Gastroesophageal sphincter (tissue), 4 donors: ENCODE results near the gene CREB3L4. TPM values are rescaled to one million over a fixed set of nuclear protein-coding genes. Genes with fewer than 3 reads are reported as not detected.

ENCODE experiments used
- ATAC-seq: fragments of 150-250 bp; one replicate; pipeline ENCODE4 v1.9.1; 2016; ENCODE audit warnings: mild to moderate bottlenecking, moderate library complexity
- H3K27ac ChIP-seq, 4 donors: fragments of 200-600 bp; sonication (generic) in 3 of 4; 1 replicate in 3 of 4; 2 replicates in 1 of 4; pipeline ENCODE4 v1.5.1; 2016 to 2019
- H3K27me3 ChIP-seq: fragments of 200-600 bp; sonication (generic); one replicate; pipeline ENCODE4 v1.5.1; 2019
- H3K36me3 ChIP-seq, 2 donors: fragments of 200-600 bp; sonication (generic); one replicate each; pipeline ENCODE4 v1.5.1; 2019; ENCODE audit warnings: control low read depth in 1 of 2
- H3K4me1 ChIP-seq, 3 donors: fragments of 200-600 bp; sonication (generic); 1 replicate in 2 of 3; 2 replicates in 1 of 3; pipeline ENCODE4 v1.5.1; 2016 to 2019; ENCODE audit warnings: control low read depth in 2 of 3
- H3K4me3 ChIP-seq, 2 donors: fragments of 200-600 bp; sonication (generic); one replicate each; pipeline ENCODE4 v1.5.1; 2019; ENCODE audit warnings: mild to moderate bottlenecking in 1 of 2, moderate library complexity in 1 of 2
- H3K9me3 ChIP-seq, 3 donors: fragments of 200-600 bp; sonication (generic); one replicate each; pipeline ENCODE4 v1.5.1; 2017 to 2019; ENCODE audit warnings: control low read depth in 2 of 3
- EP300 ChIP-seq: sonication (generic); formaldehyde crosslinking; IDR thresholded peaks from one replicate; pipeline ENCODE4 v1.6.1; 2017; ENCODE audit warnings: antibody characterized with exemption, mild to moderate bottlenecking
- POLR2A ChIP-seq, 2 donors: fragments of 450-650 bp; IDR thresholded peaks; one replicate each; pipeline ENCODE4 v1.6.1; 2017; ENCODE audit warnings: antibody characterized with exemption in 2 of 2, mild to moderate bottlenecking in 2 of 2, moderate library complexity in 1 of 2
- POLR2AphosphoS5 ChIP-seq: sonication (generic); formaldehyde crosslinking; IDR thresholded peaks from one replicate; pipeline ENCODE4 v1.6.1; 2017; ENCODE audit warnings: antibody characterized with exemption
- WGBS, 2 donors: methylation state at CpG; one replicate each; pipeline ENCODE4 v1.1.5; 2018; ENCODE audit warnings: low coverage in 1 of 2; 5-methylcytosine and 5-hydroxymethylcytosine counted together
- total RNA-seq, 4 donors: library from RNA; depleted of rRNA; stranded (reverse); fragments of >200 nt; gene quantifications; one replicate each; pipeline ENCODE4 v1.1.0, GENCODE V29; 2016
- TF ChIP-seq, protein P1 (sequence below), 4 experiments: fragments of 200-600 bp in 2 of 4; fragments of 450-650 bp in 2 of 4; sonication (generic) in 1 of 4; IDR thresholded peaks; one replicate each; pipeline ENCODE4 v1.5.1; 2017 to 2019; ENCODE audit warnings: antibody characterized with exemption in 4 of 4, mild to moderate bottlenecking in 2 of 4, moderate library complexity in 2 of 4

CREB3L4 gene
- total RNA-seq, 4 donors from 2014 or later, result 5.1 to 10.4 (median 6.8) TPM

DNA sequence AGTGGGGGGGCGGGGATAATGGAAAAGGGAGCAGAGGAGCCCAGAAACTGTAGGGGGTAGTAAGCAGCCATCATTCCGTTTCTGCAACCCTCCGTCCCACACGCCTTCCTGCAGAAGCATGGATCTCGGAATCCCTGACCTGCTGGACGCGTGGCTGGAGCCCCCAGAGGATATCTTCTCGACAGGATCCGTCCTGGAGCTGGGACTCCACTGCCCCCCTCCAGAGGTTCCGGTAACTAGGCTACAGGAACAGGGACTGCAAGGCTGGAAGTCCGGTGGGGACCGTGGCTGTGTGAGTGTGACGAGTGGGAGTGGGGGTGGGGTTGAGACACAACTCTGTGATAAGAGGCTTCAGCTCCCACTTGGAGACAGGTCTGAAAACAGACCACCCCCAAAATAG is 706 bp downstream of the CREB3L4 start:
- no peaks in the 10 kb centered on the region for H3K27me3 ChIP-seq
- 6 to 18% methylated on average over 3 to 8 of the region's 13 CpGs for WGBS, 2 donors
- ATAC-seq, result no peak
- H3K27ac ChIP-seq, result peak overlapping the region in 3 of 4 donors; percentile 86 to 93 (median 92)
- H3K36me3 ChIP-seq, result peaks cover 0 to 11% of the 10 kb centered on the region in 2 donors
- peaks cover 0 to 43% (median 21%) of the 10 kb centered on the region in 3 donors for H3K4me1 ChIP-seq
- TF ChIP-seq POLR2AphosphoS5 (no peak), EP300 (no peak)
- H3K9me3 ChIP-seq, result no peaks in the 10 kb centered on the region
- peak overlapping the region; percentile 43 to 64 for H3K4me3 ChIP-seq

DNA sequence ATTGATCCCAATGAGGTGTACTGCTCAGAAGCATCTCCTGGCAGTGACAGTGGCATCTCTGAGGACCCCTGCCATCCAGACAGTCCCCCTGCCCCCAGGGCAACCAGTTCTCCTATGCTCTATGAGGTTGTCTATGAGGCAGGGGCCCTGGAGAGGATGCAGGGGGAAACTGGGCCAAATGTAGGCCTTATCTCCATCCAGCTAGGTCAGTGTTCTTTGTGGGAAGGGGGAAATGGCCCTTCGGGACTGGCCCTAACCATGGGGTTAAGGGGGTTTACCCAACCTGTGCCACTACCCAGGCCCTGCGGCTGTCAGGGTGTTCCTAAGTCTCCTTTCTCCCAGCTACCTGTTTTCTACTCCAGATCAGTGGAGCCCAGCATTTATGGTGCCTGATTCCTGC is 1.3 kb downstream of the CREB3L4 start:
- ATAC-seq, result no peak
- Histone ChIP-seq H3K27me3 (no peaks in the 10 kb centered on the region), H3K4me1 (peaks cover 0 to 40% (median 21%) of the 10 kb centered on the region in 3 donors), H3K4me3 (peak overlapping the region in 1 of 2 donors; percentile 64), H3K9me3 (no peaks in the 10 kb centered on the region), H3K36me3 (peaks cover 0 to 16% of the 10 kb centered on the region in 2 donors), H3K27ac (peak overlapping the region in 1 of 4 donors; percentile 92)
- TF ChIP-seq, protein P1, sequence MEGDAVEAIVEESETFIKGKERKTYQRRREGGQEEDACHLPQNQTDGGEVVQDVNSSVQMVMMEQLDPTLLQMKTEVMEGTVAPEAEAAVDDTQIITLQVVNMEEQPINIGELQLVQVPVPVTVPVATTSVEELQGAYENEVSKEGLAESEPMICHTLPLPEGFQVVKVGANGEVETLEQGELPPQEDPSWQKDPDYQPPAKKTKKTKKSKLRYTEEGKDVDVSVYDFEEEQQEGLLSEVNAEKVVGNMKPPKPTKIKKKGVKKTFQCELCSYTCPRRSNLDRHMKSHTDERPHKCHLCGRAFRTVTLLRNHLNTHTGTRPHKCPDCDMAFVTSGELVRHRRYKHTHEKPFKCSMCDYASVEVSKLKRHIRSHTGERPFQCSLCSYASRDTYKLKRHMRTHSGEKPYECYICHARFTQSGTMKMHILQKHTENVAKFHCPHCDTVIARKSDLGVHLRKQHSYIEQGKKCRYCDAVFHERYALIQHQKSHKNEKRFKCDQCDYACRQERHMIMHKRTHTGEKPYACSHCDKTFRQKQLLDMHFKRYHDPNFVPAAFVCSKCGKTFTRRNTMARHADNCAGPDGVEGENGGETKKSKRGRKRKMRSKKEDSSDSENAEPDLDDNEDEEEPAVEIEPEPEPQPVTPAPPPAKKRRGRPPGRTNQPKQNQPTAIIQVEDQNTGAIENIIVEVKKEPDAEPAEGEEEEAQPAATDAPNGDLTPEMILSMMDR (IDR thresholded peaks at IDR 0.05), result no peak
- no peak for TF ChIP-seq POLR2AphosphoS5
- TF ChIP-seq POLR2A (IDR thresholded peaks at IDR 0.05), result no peak
- TF ChIP-seq EP300, result no peak
- WGBS, 2 donors, result 80% methylated on average over 1 of the region's 2 CpGs; no CpG with 5 or more reads in 1 of the 2 donors

DNA sequence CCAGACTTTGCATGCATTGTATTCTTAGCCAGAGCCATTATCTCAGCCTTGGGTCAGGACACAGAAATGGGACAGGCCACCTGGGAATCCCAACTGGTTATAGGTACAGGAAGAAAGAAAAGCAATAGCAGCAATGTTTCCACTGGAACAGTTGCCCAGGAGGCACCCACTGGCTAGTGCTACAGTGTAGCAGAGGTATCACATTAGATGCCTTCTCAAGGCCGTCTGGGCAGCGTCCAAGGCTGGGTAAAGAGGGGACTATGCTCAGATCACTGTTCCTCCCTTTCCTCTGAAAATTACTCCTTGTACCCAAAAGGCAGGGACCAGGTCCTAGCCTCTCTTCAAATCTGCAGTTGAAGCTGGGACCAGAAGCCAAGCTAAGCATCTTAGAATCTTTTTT is 2.6 kb downstream of the CREB3L4 start:
- TF ChIP-seq, protein P1 (IDR thresholded peaks at IDR 0.05), result no peak
- no peak for TF ChIP-seq EP300
- no peak for TF ChIP-seq POLR2AphosphoS5
- no peak for TF ChIP-seq POLR2A (IDR thresholded peaks at IDR 0.05)
- Histone ChIP-seq H3K27ac (no peak overlapping the region), H3K4me3 (no peak overlapping the region), H3K36me3 (peaks cover 0 to 30% of the 10 kb centered on the region in 2 donors), H3K4me1 (peaks cover 0 to 31% (median 14%) of the 10 kb centered on the region in 3 donors), H3K27me3 (no peaks in the 10 kb centered on the region), H3K9me3 (no peaks in the 10 kb centered on the region)
- 67 to 81% methylated on average over 1 to 2 of the region's 2 CpGs for WGBS, 2 donors
- no peak for ATAC-seq

DNA sequence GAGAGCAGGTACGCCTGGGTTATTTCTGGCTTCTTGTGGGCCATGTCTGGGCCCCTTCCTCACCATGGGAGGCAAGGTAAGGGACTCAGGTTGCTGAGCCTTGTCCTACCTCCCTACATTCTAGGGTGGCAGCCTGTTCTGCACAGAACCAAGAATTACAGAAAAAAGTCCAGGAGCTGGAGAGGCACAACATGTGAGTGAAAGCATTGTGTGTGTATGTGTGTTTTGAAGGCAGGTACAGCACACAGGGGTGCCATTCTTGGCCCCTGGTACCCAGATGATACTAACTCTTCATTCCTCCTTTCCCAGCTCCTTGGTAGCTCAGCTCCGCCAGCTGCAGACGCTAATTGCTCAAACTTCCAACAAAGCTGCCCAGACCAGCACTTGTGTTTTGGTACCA is 5.4 kb downstream of the CREB3L4 start:
- no peak for ATAC-seq
- Histone ChIP-seq H3K4me3 (no peak overlapping the region), H3K27me3 (no peaks in the 10 kb centered on the region), H3K9me3 (no peaks in the 10 kb centered on the region), H3K27ac (no peak overlapping the region), H3K4me1 (peaks cover 0 to 31% (median 11%) of the 10 kb centered on the region in 3 donors), H3K36me3 (peaks cover 0 to 39% of the 10 kb centered on the region in 2 donors)
- TF ChIP-seq, protein P1 (IDR thresholded peaks at IDR 0.05), result no peak
- TF ChIP-seq POLR2AphosphoS5 (no peak), EP300 (no peak), POLR2A (IDR thresholded peaks at IDR 0.05) (no peak)
- 84 to 90% methylated on average over 1 to 3 of the region's 3 CpGs for WGBS, 2 donors

DNA sequence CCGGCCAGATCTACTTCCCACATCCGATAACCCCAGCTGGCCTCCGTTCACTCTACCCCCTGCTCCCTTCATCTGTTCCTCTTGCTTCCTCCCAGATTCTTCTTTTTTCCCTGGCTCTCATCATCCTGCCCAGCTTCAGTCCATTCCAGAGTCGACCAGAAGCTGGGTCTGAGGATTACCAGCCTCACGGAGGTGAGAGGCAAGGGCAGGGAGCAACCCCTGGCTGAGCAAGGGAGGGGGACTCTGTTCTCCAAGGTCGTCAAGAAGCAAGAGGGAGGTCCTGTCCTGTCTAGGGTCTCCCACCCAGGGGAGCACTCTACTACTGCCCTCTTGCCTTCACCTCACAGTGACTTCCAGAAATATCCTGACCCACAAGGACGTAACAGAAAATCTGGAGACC is 5.8 kb downstream of the CREB3L4 start:
- Histone ChIP-seq H3K36me3 (peaks cover 0 to 39% of the 10 kb centered on the region in 2 donors), H3K27ac (no peak overlapping the region), H3K4me3 (no peak overlapping the region), H3K4me1 (peaks cover 0 to 31% (median 7%) of the 10 kb centered on the region in 3 donors), H3K9me3 (no peaks in the 10 kb centered on the region), H3K27me3 (no peaks in the 10 kb centered on the region)
- ATAC-seq, result no peak
- 65% methylated on average over 6 of the region's 7 CpGs; no CpG with 5 or more reads in 1 of the 2 donors for WGBS, 2 donors
- TF ChIP-seq, protein P1 (IDR thresholded peaks at IDR 0.05), result no peak
- TF ChIP-seq EP300 (no peak), POLR2AphosphoS5 (no peak), POLR2A (IDR thresholded peaks at IDR 0.05) (no peak)
